ENCODE data around the gene TLDC2.

DNA sequence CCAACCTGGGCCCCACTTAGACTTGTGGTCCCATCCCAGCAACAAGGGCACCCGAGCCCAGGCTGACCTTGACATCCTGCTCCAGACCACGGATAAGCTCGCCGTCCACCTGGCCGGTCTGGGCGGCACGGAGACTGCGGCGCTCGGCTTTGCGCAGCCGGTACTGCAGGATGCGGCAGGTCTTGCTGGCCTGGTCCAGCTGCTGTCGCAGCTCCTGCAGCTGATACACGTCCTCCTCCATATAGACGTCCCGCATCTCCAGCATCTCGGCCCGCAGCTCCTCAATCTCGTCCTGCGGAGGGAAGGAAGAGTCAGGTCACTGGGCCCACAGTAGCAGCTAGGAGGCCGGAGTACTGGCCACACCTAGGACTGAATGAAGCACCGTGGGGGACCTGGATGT is 36.8 kb upstream of the TLDC2 start:
- no peak for TF ChIP-seq POLR2A (IDR thresholded peaks at IDR 0.05)
- TF ChIP-seq, protein P1, sequence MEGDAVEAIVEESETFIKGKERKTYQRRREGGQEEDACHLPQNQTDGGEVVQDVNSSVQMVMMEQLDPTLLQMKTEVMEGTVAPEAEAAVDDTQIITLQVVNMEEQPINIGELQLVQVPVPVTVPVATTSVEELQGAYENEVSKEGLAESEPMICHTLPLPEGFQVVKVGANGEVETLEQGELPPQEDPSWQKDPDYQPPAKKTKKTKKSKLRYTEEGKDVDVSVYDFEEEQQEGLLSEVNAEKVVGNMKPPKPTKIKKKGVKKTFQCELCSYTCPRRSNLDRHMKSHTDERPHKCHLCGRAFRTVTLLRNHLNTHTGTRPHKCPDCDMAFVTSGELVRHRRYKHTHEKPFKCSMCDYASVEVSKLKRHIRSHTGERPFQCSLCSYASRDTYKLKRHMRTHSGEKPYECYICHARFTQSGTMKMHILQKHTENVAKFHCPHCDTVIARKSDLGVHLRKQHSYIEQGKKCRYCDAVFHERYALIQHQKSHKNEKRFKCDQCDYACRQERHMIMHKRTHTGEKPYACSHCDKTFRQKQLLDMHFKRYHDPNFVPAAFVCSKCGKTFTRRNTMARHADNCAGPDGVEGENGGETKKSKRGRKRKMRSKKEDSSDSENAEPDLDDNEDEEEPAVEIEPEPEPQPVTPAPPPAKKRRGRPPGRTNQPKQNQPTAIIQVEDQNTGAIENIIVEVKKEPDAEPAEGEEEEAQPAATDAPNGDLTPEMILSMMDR (IDR thresholded peaks at IDR 0.05), result no peak
